Measurements from ENCODE around the gene GDF11. TPM values are rescaled to one million over a fixed set of nuclear protein-coding genes. Genes with fewer than 3 reads are reported as not detected.

GDF11 gene
- polyA plus RNA-seq, 1 of the 3 experiments (the other 2 are of a cell fraction) = 9.4 TPM

DNA sequence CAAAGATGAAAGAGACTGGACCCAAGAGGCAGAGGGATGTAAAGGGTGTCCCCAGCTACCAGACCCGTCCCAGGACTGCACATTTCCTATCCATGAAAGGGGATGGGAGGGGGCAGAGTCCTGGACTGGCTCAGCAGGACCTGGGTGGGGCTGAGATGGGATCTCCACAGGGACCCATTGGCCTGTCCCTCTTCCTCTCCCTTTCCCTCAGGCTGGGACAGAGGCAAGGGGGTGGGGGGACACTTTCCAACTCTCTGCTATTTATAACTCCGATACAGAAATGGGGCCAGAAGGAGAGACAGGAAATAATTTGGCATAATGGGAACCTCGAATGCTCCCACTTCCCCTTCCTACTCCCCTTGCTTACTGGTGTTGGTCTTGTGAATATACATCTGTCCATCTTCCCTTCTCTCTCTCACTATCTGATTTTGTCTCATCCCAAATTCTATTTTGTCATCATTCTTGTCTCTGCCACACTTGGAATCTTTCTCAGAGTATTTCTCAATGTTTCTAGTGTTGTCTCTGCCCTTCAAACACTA, 34.2 kb upstream of the GDF11 start:
- peaks cover 11 to 12% of the 10 kb centered on the region in 2 experiments; a peak in 2 of 4 replicates for H3K4me1 ChIP-seq (ENCODE audit: control insufficient read depth in 1 of 2, insufficient read depth in 2 of 2, low read depth in 1 of 2, low read length in 1 of 2)
- no peak for DNase-seq
- ChIA-PET CTCF (interaction anchor here (0.9 kb wide), 1 partner anchor 28 kb away, joined by 3 read pairs; no protein-coding TSS in a partner anchor), POLR2A (no interaction called here)
- TF ChIP-seq SMC3 (IDR thresholded peaks at IDR 0.05; ENCODE audit: low read depth, low read length) = no peak
- no peak for TF ChIP-seq YY1 (IDR thresholded peaks at IDR 0.05; ENCODE audit: low read depth)
- TF ChIP-seq GATA2 (CRISPR knock-in tag; IDR thresholded peaks at IDR 0.05) = no peak
- TF ChIP-seq FOXJ3 (CRISPR knock-in tag; IDR thresholded peaks at IDR 0.05) = no peak
- TF ChIP-seq POLR2AphosphoS5 (IDR thresholded peaks at IDR 0.05; ENCODE audit: low read depth, low read length) = no peak
- TF ChIP-seq TCF12 (IDR thresholded peaks at IDR 0.05) = no peak
- TF ChIP-seq MXI1 (IDR thresholded peaks at IDR 0.05; ENCODE audit: low read depth, low read length) = no peak
- no peak for TF ChIP-seq TAF1 (IDR thresholded peaks at IDR 0.05; ENCODE audit: borderline replicate concordance, low read depth, low read length)
- no peak for TF ChIP-seq EZH2phosphoT487 (IDR thresholded peaks at IDR 0.05; ENCODE audit: borderline replicate concordance, low read depth)
- TF ChIP-seq, protein P1, sequence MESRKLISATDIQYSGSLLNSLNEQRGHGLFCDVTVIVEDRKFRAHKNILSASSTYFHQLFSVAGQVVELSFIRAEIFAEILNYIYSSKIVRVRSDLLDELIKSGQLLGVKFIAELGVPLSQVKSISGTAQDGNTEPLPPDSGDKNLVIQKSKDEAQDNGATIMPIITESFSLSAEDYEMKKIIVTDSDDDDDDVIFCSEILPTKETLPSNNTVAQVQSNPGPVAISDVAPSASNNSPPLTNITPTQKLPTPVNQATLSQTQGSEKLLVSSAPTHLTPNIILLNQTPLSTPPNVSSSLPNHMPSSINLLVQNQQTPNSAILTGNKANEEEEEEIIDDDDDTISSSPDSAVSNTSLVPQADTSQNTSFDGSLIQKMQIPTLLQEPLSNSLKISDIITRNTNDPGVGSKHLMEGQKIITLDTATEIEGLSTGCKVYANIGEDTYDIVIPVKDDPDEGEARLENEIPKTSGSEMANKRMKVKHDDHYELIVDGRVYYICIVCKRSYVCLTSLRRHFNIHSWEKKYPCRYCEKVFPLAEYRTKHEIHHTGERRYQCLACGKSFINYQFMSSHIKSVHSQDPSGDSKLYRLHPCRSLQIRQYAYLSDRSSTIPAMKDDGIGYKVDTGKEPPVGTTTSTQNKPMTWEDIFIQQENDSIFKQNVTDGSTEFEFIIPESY (IDR thresholded peaks at IDR 0.05; ENCODE audit: borderline replicate concordance, low read depth) = no peak
- TF ChIP-seq NRF1 (IDR thresholded peaks at IDR 0.05; ENCODE audit: low read depth, low read length) = no peak
- TF ChIP-seq, protein P2, sequence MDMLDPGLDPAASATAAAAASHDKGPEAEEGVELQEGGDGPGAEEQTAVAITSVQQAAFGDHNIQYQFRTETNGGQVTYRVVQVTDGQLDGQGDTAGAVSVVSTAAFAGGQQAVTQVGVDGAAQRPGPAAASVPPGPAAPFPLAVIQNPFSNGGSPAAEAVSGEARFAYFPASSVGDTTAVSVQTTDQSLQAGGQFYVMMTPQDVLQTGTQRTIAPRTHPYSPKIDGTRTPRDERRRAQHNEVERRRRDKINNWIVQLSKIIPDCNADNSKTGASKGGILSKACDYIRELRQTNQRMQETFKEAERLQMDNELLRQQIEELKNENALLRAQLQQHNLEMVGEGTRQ (IDR thresholded peaks at IDR 0.05; ENCODE audit: borderline replicate concordance, low read depth, low read length) = no peak
- TF ChIP-seq FOSL2 (IDR thresholded peaks at IDR 0.05; ENCODE audit: borderline replicate concordance, low read depth) = no peak
- TF ChIP-seq EP300 (IDR thresholded peaks at IDR 0.05; ENCODE audit: borderline replicate concordance in 1 of 2, low read depth in 1 of 2, low read length in 1 of 2) = no peak
- no peaks in the 10 kb centered on the region for H3K9me2 ChIP-seq
- H3K9me3 ChIP-seq = no peaks in the 10 kb centered on the region
- H3K79me2 ChIP-seq (ENCODE audit: insufficient read depth) = no peaks in the 10 kb centered on the region
- peak overlapping the region; percentile 51 to 69; a peak in 2 of 4 replicates for H3K4me3 ChIP-seq (ENCODE audit: low read depth in 2 of 2, low read length in 1 of 2)
- no peaks in the 10 kb centered on the region for H4K20me1 ChIP-seq (ENCODE audit: insufficient read depth)
- no peaks in the 10 kb centered on the region for H3K36me3 ChIP-seq (replicated peaks in 1 of 2; ENCODE audit: control insufficient read depth in 1 of 2, insufficient read depth in 2 of 2, low read length in 1 of 2)
- H3K4me2 ChIP-seq = peak overlapping the region; percentile 87
- H3K27me3 ChIP-seq (ENCODE audit: insufficient read depth) = no peaks in the 10 kb centered on the region; the same call in 1 of the 2 replicates
- H3F3A ChIP-seq (replicated peaks; ENCODE audit: insufficient read depth) = peaks cover 4% of the 10 kb centered on the region
- no peak overlapping the region for H2AFZ ChIP-seq (ENCODE audit: low read depth)
- H3K27ac ChIP-seq (ENCODE audit: low read depth in 2 of 2, low read length in 1 of 2) = no peak overlapping the region
- no peak overlapping the region for H3K9ac ChIP-seq
- WGBS (ENCODE audit: low lambda C conversion rate) = 9% methylated on average over 3 of the region's 3 CpGs

Data from SK-N-SH (cell line).